Testis (tissue), 3 donors: ENCODE results near the gene CFHR4. TPM values are rescaled to one million over a fixed set of nuclear protein-coding genes. Genes with fewer than 3 reads are reported as not detected.

ENCODE experiments used
- DNase-seq: peaks from one replicate; pipeline ENCODE4 v3.0.0-alpha.2; 2019
- H3K27ac ChIP-seq, 2 donors: fragments of 200-600 bp; sonication (generic); one replicate each; pipeline ENCODE4 v1.5.1; 2019
- H3K27me3 ChIP-seq: fragments of 200-600 bp; sonication (generic); one replicate; pipeline ENCODE4 v1.5.1; 2019
- H3K36me3 ChIP-seq: fragments of 200-600 bp; sonication (generic); one replicate; pipeline ENCODE4 v1.5.1; 2017; ENCODE audit warnings: low read depth; ENCODE audit errors: missing control alignments
- H3K4me1 ChIP-seq: fragments of 200-600 bp; sonication (generic); one replicate; pipeline ENCODE4 v1.5.1; 2019
- H3K4me3 ChIP-seq, 2 donors: fragments of 200-600 bp; sonication (generic); one replicate each; pipeline ENCODE4 v1.5.1; 2017 to 2019
- H3K9me3 ChIP-seq: fragments of 200-600 bp; sonication (generic); one replicate; pipeline ENCODE4 v1.5.1; 2017
- POLR2A ChIP-seq: fragments of 450-650 bp; IDR thresholded peaks from one replicate; pipeline ENCODE4 v1.6.1; 2017; ENCODE audit warnings: antibody characterized with exemption, mild to moderate bottlenecking, moderate library complexity
- WGBS, 2 donors: methylation state at CpG; one replicate each; pipeline ENCODE4 v1.1.5; 2018; 5-methylcytosine and 5-hydroxymethylcytosine counted together
- intact Hi-C: fragments of 100-400 bp; cut with DNase I; formaldehyde crosslinking; loops from one replicate; pipeline ENCODE4 v1.15.1; 2023; ENCODE audit warnings: low total_unique reads
- polyA plus RNA-seq: library from polyadenylated mRNA; stranded (reverse); fragments of 350-450 nt; fragmentation: Illumina TruSeq; extraction: RNeasy Lipid Tissue Mini Kit (QIAGEN cat#74804); gene quantifications from one replicate; pipeline ENCODE4 v1.2.3, GENCODE V29; 2014; ENCODE audit warnings: low read depth, low replicate concordance; ENCODE audit not compliant: insufficient read depth
- total RNA-seq, 2 donors: library from RNA; depleted of rRNA; stranded (reverse); fragments of >200 nt; gene quantifications; one replicate each; pipeline ENCODE4 v1.2.3, GENCODE V29; 2016
- TF ChIP-seq, protein P1 (sequence below), 3 experiments: fragments of 450-650 bp in 2 of 3; fragments of 200-600 bp in 1 of 3; sonication (generic) in 1 of 3; IDR thresholded peaks; one replicate each; pipeline ENCODE4 v1.5.1; 2016 to 2019; ENCODE audit warnings: antibody characterized with exemption in 3 of 3, mild to moderate bottlenecking in 2 of 3, moderate library complexity in 1 of 3

The CFHR4 gene
- total and polyA plus RNA-seq, 3 donors from 2014 or later: 0.25 TPM; not detected in 2

DNA sequence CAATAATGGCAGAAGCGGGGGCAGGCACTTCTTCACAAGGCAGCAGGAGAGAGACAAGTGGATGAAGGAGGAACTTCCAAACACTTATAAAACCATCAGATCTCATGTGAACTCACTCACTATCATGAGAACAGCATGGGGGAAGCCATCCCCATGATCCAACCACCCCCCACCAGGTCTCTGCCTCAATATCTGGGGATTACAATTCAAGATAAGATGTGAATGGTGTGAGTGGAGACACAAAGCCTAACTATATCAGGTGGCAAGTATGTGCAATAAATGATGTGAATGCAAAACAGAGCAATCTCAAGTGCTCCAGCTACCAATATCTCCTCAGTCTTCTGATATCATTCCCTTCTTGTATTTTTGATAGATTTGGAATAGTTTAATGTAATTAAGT is 68.1 kb downstream of the CFHR4 start:
- no peak overlapping the region for H3K27ac ChIP-seq
- intact Hi-C loops: no loop called here
- WGBS, 2 donors: 94 to 100% methylated on average over 1 of the region's 1 CpG

GRCh38 chr1:196960854-196961253 is 73.0 kb downstream of the CFHR4 start:
- DNase-seq: no peak
- H3K27ac ChIP-seq: no peak overlapping the region
- TF ChIP-seq, protein P1, sequence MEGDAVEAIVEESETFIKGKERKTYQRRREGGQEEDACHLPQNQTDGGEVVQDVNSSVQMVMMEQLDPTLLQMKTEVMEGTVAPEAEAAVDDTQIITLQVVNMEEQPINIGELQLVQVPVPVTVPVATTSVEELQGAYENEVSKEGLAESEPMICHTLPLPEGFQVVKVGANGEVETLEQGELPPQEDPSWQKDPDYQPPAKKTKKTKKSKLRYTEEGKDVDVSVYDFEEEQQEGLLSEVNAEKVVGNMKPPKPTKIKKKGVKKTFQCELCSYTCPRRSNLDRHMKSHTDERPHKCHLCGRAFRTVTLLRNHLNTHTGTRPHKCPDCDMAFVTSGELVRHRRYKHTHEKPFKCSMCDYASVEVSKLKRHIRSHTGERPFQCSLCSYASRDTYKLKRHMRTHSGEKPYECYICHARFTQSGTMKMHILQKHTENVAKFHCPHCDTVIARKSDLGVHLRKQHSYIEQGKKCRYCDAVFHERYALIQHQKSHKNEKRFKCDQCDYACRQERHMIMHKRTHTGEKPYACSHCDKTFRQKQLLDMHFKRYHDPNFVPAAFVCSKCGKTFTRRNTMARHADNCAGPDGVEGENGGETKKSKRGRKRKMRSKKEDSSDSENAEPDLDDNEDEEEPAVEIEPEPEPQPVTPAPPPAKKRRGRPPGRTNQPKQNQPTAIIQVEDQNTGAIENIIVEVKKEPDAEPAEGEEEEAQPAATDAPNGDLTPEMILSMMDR (IDR thresholded peaks at IDR 0.05): no peak
- no peak for TF ChIP-seq POLR2A
- no peaks in the 10 kb centered on the region for H3K4me1 ChIP-seq
- intact Hi-C loops: no loop called here
- H3K27me3 ChIP-seq: no peaks in the 10 kb centered on the region
- WGBS, 2 donors: 52 to 83% methylated on average over 3 of the region's 3 CpGs
- H3K4me3 ChIP-seq: no peak overlapping the region
- no peaks in the 10 kb centered on the region for H3K36me3 ChIP-seq
- H3K9me3 ChIP-seq: no peaks in the 10 kb centered on the region

More for the DNA sequence above, 68.1 kb downstream of the CFHR4 start:
- Histone ChIP-seq H3K27me3 (no peaks in the 10 kb centered on the region), H3K36me3 (no peaks in the 10 kb centered on the region), H3K9me3 (no peaks in the 10 kb centered on the region), H3K4me3 (no peak overlapping the region), H3K4me1 (no peaks in the 10 kb centered on the region)
- no peak for TF ChIP-seq POLR2A
- TF ChIP-seq, protein P1 (IDR thresholded peaks at IDR 0.05): no peak
- DNase-seq: no peak

Other genes starting within 250 kb of the CFHR4 start
- 10 to 100 TPM in 1 of 2 donors, 1 to 10 TPM in 1; 9.3 to 26.2 TPM for gene CFH, start 236.0 kb upstream of the CFHR4 start, total RNA-seq
- 32.1 TPM for gene CFH, start 236.0 kb upstream of the CFHR4 start, polyA plus RNA-seq
- 1 to 10 TPM in 1 of 2 donors, not detected in 1; 1.0 TPM for gene CFHR3, start 113.2 kb upstream of the CFHR4 start, total RNA-seq
- not detected for gene CFHR3, start 113.2 kb upstream of the CFHR4 start, polyA plus RNA-seq
- not detected for gene CFHR1, start 68.3 kb upstream of the CFHR4 start, total RNA-seq
- 0.57 TPM for gene CFHR1, start 68.3 kb upstream of the CFHR4 start, polyA plus RNA-seq
- not detected for gene CFHR2, start 55.7 kb downstream of the CFHR4 start, total RNA-seq
- gene CFHR2, start 55.7 kb downstream of the CFHR4 start, polyA plus RNA-seq: not detected
- under 1 TPM; 0.12 to 0.24 TPM for gene CFHR5, start 89.5 kb downstream of the CFHR4 start, total RNA-seq
- 0.11 TPM for gene CFHR5, start 89.5 kb downstream of the CFHR4 start, polyA plus RNA-seq
- gene F13B, start 179.2 kb downstream of the CFHR4 start, total RNA-seq: under 1 TPM; 0.31 TPM
- 0.70 TPM for gene F13B, start 179.2 kb downstream of the CFHR4 start, polyA plus RNA-seq